Fibroblast of mammary gland (primary cell): Measurements from ENCODE around the gene METTL8.
"Not testable (repeated sequence)": the region's sequence is repeated elsewhere in the genome, so short reads cannot be mapped to it uniquely, and the experiment has no call there.

Experiments used
- DNase-seq: peaks from one replicate; pipeline ENCODE4 v3.0.0-alpha.2; 2010; ENCODE audit warnings: low read depth
- H3K4me3 ChIP-seq: 2 replicates; pipeline ENCODE4 v1.5.1; 2011; ENCODE audit warnings: low read depth, mild to moderate bottlenecking, low read length, moderate library complexity; ENCODE audit not compliant: control insufficient read depth
- TF ChIP-seq, protein P1 (sequence below): conservative IDR thresholded peaks from 2 replicates; pipeline ENCODE4 v1.5.1; 2011; ENCODE audit warnings: low read depth, low read length, inconsistent platforms; ENCODE audit not compliant: control insufficient read depth, insufficient read depth

The METTL8 gene

GRCh38 chr2:171315781-171316180 is 118.0 kb downstream of the METTL8 start:
- DNase-seq: no peak
- no peak overlapping the region for H3K4me3 ChIP-seq
- TF ChIP-seq, protein P1, sequence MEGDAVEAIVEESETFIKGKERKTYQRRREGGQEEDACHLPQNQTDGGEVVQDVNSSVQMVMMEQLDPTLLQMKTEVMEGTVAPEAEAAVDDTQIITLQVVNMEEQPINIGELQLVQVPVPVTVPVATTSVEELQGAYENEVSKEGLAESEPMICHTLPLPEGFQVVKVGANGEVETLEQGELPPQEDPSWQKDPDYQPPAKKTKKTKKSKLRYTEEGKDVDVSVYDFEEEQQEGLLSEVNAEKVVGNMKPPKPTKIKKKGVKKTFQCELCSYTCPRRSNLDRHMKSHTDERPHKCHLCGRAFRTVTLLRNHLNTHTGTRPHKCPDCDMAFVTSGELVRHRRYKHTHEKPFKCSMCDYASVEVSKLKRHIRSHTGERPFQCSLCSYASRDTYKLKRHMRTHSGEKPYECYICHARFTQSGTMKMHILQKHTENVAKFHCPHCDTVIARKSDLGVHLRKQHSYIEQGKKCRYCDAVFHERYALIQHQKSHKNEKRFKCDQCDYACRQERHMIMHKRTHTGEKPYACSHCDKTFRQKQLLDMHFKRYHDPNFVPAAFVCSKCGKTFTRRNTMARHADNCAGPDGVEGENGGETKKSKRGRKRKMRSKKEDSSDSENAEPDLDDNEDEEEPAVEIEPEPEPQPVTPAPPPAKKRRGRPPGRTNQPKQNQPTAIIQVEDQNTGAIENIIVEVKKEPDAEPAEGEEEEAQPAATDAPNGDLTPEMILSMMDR: no peak

- not testable (repeated sequence) for DNase-seq, H3K4me3 ChIP-seq
Measured at GRCh38 chr2:171312182-171312581, 121.6 kb downstream of the METTL8 start.

DNA sequence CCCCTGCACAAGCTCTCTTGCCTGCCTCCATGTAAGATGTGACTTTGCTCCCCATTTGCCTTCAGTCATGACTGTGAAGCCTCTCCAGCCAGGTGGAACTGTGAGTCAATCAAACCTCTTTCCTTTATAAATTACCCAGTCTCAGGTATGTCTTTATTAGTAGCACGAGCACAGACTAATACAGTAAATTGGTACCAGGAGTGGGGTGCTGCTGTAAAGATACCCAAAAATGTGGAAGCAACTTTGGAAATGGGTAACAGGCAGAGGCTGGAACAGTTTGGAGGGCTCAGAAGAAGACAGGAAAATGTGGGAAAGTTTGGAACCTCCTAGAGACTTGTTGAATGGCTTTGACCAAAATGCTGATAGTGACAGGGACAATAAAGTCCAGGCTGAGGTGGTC is 122.2 kb downstream of the METTL8 start:
- not testable (repeated sequence) for H3K4me3 ChIP-seq, DNase-seq

- TF ChIP-seq, protein P1: no peak
- no peak for DNase-seq
- no peak overlapping the region for H3K4me3 ChIP-seq
Measured at GRCh38 chr2:171310889-171311288, 122.9 kb downstream of the METTL8 start.

DNA sequence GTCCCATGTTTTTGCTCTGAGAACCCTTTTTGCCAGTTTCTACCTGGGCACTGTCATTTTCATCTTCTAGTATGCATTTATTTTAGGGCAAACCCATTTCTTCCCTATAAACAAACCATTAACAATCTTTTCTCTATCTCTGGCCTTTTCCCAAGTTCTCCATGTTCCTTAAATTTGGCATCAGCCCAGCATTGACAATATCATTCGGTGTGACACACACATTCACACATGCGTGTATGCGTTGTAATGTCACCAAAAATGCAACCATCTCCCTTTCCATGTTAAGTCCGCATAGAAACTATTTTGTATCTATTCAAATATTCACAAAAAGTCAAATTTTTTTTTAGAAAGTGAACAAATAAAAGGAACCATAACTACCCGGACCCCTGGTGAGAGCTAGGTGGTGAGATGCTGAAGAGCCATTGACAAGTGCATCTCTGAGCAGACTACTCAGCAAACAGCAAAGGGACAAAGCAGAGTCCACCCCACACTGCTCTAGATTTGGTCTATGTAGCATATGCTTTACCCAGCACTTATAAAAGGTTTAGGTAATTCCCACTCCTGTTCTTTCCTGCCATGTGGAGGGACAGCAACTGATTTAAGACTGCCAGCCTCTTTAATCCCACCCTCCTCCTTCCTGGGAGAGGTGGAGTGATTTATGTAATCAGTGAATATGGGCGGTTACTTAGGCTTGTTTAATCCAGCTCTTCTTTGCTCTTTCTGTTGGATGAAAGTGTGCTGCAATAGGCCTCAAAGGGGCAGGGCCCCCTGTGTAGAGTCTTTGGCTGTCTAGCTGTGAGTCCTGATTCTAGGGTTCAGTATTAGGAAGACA is 124.1 kb downstream of the METTL8 start:
- no peak overlapping the region for H3K4me3 ChIP-seq
- TF ChIP-seq, protein P1: no peak
- no peak for DNase-seq

DNA sequence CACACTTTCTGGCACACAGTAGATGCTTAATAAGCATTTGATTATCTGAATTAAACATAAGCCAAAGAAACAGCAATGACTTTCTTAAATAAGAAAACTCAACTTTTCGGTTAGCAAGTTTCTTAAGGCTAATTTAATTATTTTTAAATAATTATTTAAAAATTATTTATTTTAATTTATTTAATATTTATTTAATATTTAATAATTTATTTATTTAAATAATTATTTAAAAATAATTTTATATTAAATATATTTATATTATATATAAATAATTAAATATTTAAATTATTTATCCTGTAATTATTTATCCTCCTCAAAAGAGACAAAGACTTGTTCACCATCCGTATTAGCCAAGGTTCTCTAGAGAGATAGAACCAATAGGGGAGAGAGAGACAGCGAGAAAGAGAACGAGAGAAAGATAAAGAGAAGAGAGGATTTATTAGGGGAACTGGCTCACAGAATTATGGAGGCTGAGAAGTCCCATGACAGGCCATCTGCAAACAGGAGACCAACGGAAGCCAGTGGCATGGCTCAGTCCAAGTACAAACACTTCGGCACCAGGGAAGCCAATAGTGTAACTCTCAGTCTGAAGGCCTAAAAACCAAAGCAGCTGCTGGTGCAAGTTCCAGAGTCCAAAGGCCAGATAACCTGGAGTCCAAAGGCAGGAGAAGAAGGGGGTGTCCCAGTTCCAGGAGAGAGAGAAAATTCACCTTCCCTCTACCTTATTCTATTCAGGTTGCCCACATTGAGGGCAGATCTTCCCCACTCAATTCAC is 125.3 kb downstream of the METTL8 start:
- no peak for DNase-seq
- TF ChIP-seq, protein P1: no peak
- no peak overlapping the region for H3K4me3 ChIP-seq

DNA sequence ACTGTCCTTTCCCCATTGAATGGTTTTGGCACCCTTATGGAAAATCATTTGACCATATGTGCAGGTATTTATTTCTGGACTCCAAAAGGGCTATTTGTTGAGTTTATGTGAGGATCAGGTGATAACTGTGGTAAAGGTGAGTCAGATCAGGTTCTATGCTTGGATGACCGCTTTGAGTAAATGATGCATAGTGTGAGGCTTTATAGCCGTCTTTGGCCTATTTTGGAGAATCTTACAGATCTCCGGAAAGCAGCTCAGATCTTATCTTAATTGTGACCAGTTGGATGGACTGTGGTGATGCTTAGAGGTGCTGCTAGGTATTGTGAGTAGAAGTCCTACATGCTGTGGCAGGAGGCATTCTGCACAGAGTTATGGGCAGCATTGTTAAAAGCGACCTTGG is 126.2 kb downstream of the METTL8 start:
- DNase-seq: no peak
- no peak overlapping the region for H3K4me3 ChIP-seq
- TF ChIP-seq, protein P1: no peak
